ENCODE results near the gene PDE6B. TPM values are rescaled to one million over a fixed set of nuclear protein-coding genes. Genes with fewer than 3 reads are reported as not detected.

The PDE6B gene
- total and polyA plus RNA-seq, 4 donors: 2.7 to 24.6 (median 12.0) TPM

DNA sequence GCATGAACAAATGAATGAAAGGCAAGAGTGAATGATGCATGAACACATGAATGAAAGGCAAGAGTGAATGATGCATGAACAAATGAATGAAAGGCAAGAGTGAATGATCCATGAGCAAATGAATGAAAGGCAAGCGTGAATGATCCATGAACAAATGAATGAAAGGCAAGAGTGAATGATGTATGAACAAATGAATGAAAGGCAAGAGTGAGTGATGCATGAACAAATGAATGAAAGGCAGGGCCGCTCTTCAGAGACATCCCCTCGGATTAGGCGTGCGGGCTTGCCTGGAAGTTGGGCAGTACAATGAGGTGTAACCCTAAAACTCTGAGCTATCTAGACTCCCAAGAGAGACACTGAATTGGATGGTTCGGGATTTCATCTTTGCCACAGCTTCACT lies 84.0 kb downstream of the PDE6B start:
- Histone ChIP-seq H3K36me3 (ENCODE audit: control insufficient read depth in 4 of 4, insufficient read depth in 4 of 4, low read length in 4 of 4) (peaks cover 0 to 5% (median 1%) of the 10 kb centered on the region in 4 donors), H3K27me3 (ENCODE audit: control insufficient read depth in 3 of 3, insufficient read depth in 3 of 3, low read length in 2 of 3) (no peaks in the 10 kb centered on the region), H3K9ac (ENCODE audit: insufficient read depth in 1 of 2, low read length in 2 of 2) (no peak overlapping the region), H3K27ac (ENCODE audit: low read depth in 1 of 2, low read length in 1 of 2) (no peak overlapping the region), H3K4me1 (ENCODE audit: control insufficient read depth in 5 of 5, insufficient read depth in 5 of 5, low read length in 5 of 5) (peaks cover 6 to 23% (median 11%) of the 10 kb centered on the region in 5 donors), H3K4me3 (no peak overlapping the region), H3K9me3 (ENCODE audit: control insufficient read depth in 4 of 4, insufficient read depth in 3 of 4, low read length in 3 of 4) (no peaks in the 10 kb centered on the region)
- ATAC-seq (ENCODE audit: insufficient read depth, low FRiP score): no peak
- DNase-seq: no peak
- WGBS, 2 donors: 90 to 91% methylated on average over 6 of the region's 6 CpGs
- TF ChIP-seq, protein P1, sequence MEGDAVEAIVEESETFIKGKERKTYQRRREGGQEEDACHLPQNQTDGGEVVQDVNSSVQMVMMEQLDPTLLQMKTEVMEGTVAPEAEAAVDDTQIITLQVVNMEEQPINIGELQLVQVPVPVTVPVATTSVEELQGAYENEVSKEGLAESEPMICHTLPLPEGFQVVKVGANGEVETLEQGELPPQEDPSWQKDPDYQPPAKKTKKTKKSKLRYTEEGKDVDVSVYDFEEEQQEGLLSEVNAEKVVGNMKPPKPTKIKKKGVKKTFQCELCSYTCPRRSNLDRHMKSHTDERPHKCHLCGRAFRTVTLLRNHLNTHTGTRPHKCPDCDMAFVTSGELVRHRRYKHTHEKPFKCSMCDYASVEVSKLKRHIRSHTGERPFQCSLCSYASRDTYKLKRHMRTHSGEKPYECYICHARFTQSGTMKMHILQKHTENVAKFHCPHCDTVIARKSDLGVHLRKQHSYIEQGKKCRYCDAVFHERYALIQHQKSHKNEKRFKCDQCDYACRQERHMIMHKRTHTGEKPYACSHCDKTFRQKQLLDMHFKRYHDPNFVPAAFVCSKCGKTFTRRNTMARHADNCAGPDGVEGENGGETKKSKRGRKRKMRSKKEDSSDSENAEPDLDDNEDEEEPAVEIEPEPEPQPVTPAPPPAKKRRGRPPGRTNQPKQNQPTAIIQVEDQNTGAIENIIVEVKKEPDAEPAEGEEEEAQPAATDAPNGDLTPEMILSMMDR (IDR thresholded peaks at IDR 0.05; ENCODE audit: control extremely low read depth, extremely low read depth): no peak

DNA sequence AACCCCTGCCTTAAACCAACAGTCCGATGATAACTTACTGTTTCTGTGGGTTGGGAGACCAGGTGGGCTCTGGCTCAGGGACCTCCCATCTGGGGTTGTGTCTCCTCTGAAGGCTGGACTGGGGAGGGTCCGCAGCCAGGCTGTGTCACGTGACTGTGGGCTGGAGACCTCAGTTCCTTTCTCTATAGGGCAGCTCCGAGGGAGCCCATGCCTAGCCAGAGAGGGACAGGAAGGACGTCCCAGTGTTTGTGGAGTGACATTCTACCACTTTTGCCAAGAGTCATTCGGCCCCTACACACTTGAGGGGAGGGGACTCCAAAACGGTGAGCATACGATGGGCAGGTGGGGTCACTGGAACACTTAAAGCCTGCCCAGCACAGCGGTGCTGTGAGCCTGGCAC lies 84.7 kb downstream of the PDE6B start:
- Histone ChIP-seq H3K36me3 (ENCODE audit: control insufficient read depth in 4 of 4, insufficient read depth in 4 of 4, low read length in 4 of 4) (peaks cover 0 to 5% (median 2%) of the 10 kb centered on the region in 4 donors), H3K4me1 (ENCODE audit: control insufficient read depth in 5 of 5, insufficient read depth in 5 of 5, low read length in 5 of 5) (peaks cover 6 to 19% (median 11%) of the 10 kb centered on the region in 5 donors), H3K27me3 (ENCODE audit: control insufficient read depth in 3 of 3, insufficient read depth in 3 of 3, low read length in 2 of 3) (no peaks in the 10 kb centered on the region), H3K4me3 (no peak overlapping the region), H3K9ac (ENCODE audit: insufficient read depth in 1 of 2, low read length in 2 of 2) (no peak overlapping the region), H3K9me3 (ENCODE audit: control insufficient read depth in 4 of 4, insufficient read depth in 3 of 4, low read length in 3 of 4) (no peaks in the 10 kb centered on the region), H3K27ac (ENCODE audit: low read depth in 1 of 2, low read length in 1 of 2) (peak overlapping the region in 1 of 2 donors; percentile 6)
- ATAC-seq (ENCODE audit: insufficient read depth, low FRiP score): no peak
- TF ChIP-seq, protein P1 (IDR thresholded peaks at IDR 0.05; ENCODE audit: control extremely low read depth, extremely low read depth): no peak
- 62 to 70% methylated on average over 9 of the region's 9 CpGs for WGBS, 2 donors
- DNase-seq: no peak

DNA sequence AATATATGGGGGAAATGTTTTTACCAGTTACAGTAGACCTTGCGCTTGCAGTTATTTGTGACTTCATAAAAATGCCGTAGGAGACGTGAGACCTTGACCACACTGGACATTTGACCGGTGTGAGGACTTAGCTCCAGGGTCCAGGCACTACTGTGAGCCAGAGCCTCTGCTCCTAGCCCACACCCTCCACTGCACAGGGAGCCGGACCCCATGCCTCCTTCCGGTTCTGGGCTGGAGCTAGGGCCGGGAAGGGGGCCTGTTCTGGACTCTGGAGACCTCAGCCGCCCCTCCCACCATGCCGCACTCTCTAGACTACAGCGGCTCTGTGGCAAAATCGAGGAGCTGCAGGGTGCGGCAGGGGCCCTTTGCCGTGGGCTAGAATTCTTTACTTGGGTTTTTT lies 85.5 kb downstream of the PDE6B start:
- H3K4me3 ChIP-seq: no peak overlapping the region
- DNase-seq: no peak
- 90 to 96% methylated on average over 13 of the region's 13 CpGs for WGBS, 2 donors
- H3K4me1 ChIP-seq (ENCODE audit: control insufficient read depth in 5 of 5, insufficient read depth in 5 of 5, low read length in 5 of 5): peaks cover 6 to 18% (median 11%) of the 10 kb centered on the region in 5 donors
- no peak overlapping the region for H3K9ac ChIP-seq (ENCODE audit: insufficient read depth in 1 of 2, low read length in 2 of 2)
- TF ChIP-seq, protein P1 (IDR thresholded peaks at IDR 0.05; ENCODE audit: control extremely low read depth, extremely low read depth): no peak
- H3K27ac ChIP-seq (ENCODE audit: low read depth in 1 of 2, low read length in 1 of 2): no peak overlapping the region
- no peaks in the 10 kb centered on the region for H3K9me3 ChIP-seq (ENCODE audit: control insufficient read depth in 4 of 4, insufficient read depth in 3 of 4, low read length in 3 of 4)
- H3K36me3 ChIP-seq (ENCODE audit: control insufficient read depth in 4 of 4, insufficient read depth in 4 of 4, low read length in 4 of 4): peaks cover 0 to 5% (median 2%) of the 10 kb centered on the region in 4 donors
- no peaks in the 10 kb centered on the region for H3K27me3 ChIP-seq (ENCODE audit: control insufficient read depth in 3 of 3, insufficient read depth in 3 of 3, low read length in 2 of 3)
- ATAC-seq (ENCODE audit: insufficient read depth, low FRiP score): no peak

DNA sequence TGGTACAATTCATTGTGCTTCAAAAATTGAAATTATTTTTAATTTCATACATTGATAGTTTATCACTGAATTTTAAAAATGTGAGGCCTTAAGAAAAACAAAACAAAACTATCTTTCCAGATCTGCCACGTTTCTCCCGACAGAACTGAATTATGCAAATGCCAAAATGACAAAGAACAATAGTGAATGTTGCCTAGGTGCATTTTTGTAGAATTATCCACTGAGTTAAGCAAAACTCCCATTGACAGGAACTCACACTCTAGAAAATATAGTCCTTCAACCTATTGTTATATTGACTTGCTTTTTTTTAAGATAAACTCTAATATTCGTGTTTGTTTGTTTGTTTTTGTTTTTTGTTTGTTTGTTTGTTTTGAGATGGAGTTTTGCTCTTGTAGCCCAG lies 86.7 kb downstream of the PDE6B start:
- WGBS, 2 donors: 67 to 83% methylated on average over 3 of the region's 3 CpGs
- TF ChIP-seq, protein P1 (IDR thresholded peaks at IDR 0.05; ENCODE audit: control extremely low read depth, extremely low read depth): no peak

More for the DNA sequence above, 86.7 kb downstream of the PDE6B start:
- DNase-seq: no peak
- ATAC-seq (ENCODE audit: insufficient read depth, low FRiP score): no peak
- Histone ChIP-seq H3K9me3 (ENCODE audit: control insufficient read depth in 4 of 4, insufficient read depth in 3 of 4, low read length in 3 of 4) (no peaks in the 10 kb centered on the region), H3K4me3 (no peak overlapping the region), H3K4me1 (ENCODE audit: control insufficient read depth in 5 of 5, insufficient read depth in 5 of 5, low read length in 5 of 5) (peaks cover 1 to 14% (median 8%) of the 10 kb centered on the region in 5 donors), H3K27ac (ENCODE audit: low read depth in 1 of 2, low read length in 1 of 2) (no peak overlapping the region), H3K9ac (ENCODE audit: insufficient read depth in 1 of 2, low read length in 2 of 2) (no peak overlapping the region), H3K36me3 (ENCODE audit: control insufficient read depth in 4 of 4, insufficient read depth in 4 of 4, low read length in 4 of 4) (peaks cover 0 to 5% (median 2%) of the 10 kb centered on the region in 4 donors), H3K27me3 (ENCODE audit: control insufficient read depth in 3 of 3, insufficient read depth in 3 of 3, low read length in 2 of 3) (no peaks in the 10 kb centered on the region)
